ENCODE measurements around the gene GANAB.

Gene GANAB

GRCh38 chr11:62601372-62602140 lies 44.9 kb downstream of the GANAB start, which contains the start of gene MTA2:
Gene MTA2 (minus strand): TSS chr11:62601865. CDS start chr11:62601450, 415 bp downstream.
- TF ChIP-seq, protein P1, sequence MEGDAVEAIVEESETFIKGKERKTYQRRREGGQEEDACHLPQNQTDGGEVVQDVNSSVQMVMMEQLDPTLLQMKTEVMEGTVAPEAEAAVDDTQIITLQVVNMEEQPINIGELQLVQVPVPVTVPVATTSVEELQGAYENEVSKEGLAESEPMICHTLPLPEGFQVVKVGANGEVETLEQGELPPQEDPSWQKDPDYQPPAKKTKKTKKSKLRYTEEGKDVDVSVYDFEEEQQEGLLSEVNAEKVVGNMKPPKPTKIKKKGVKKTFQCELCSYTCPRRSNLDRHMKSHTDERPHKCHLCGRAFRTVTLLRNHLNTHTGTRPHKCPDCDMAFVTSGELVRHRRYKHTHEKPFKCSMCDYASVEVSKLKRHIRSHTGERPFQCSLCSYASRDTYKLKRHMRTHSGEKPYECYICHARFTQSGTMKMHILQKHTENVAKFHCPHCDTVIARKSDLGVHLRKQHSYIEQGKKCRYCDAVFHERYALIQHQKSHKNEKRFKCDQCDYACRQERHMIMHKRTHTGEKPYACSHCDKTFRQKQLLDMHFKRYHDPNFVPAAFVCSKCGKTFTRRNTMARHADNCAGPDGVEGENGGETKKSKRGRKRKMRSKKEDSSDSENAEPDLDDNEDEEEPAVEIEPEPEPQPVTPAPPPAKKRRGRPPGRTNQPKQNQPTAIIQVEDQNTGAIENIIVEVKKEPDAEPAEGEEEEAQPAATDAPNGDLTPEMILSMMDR (IDR thresholded peaks at IDR 0.05; ENCODE audit: low read depth, low read length, missing control alignments) = no peak

GRCh38 chr11:62601122-62601371 lies 45.4 kb downstream of the GANAB start:
- TF ChIP-seq, protein P1 (IDR thresholded peaks at IDR 0.05; ENCODE audit: low read depth, low read length, missing control alignments) = no peak
- DNase-seq (ENCODE audit: extremely low read depth, low read depth) = no peak
- peak overlapping the region; percentile 92 for H3K4me3 ChIP-seq (replicated peaks; ENCODE audit: low read depth, low read length)

More at GRCh38 chr11:62601372-62602140, 44.9 kb downstream of the GANAB start, which contains the start of gene MTA2:
- DNase-seq (ENCODE audit: extremely low read depth, low read depth) = peak; percentile 93
- peak within 1 kb of the TSS; percentile 92 for H3K4me3 ChIP-seq (replicated peaks; ENCODE audit: low read depth, low read length)

DNA sequence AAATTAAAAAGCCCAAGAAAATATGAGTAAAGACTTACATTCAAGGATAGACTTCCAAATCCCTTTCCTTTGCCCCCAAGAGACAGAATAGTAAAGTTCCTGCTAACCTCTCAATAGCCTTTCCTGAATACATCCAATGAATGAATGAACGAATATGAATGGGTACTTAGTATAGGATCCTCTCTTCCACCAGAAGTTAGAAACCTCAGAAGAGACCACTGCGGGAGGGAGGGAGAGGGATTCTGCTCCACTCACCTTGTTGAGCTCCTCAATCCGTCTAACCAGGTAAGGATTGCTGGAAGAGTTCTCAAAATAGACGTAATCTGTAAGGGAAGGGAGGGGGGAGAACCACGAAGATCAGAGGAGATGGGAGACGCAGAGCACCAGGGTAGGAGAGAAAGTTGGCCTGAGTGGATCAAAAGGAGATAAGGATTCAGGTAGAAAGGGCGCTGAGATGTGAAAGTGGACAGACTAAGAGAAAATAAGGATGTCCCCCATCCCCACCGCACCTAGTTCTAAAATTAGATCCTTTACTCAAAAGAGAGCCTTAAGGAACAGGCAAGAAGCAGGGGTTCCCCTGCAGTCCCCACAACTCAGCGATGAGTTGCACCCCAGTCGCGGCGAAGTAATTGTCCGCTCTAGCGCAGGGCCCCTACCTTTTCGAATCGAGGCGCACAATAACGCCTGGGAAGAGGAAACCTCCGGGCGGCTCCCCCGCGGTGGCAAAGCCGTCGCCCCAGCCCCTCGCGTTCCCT lies 45.9 kb downstream of the GANAB start:
- DNase-seq (ENCODE audit: extremely low read depth, low read depth) = no peak
- TF ChIP-seq, protein P1 (IDR thresholded peaks at IDR 0.05; ENCODE audit: low read depth, low read length, missing control alignments) = no peak
- H3K4me3 ChIP-seq (replicated peaks; ENCODE audit: low read depth, low read length) = peak overlapping the region; percentile 92

DNA sequence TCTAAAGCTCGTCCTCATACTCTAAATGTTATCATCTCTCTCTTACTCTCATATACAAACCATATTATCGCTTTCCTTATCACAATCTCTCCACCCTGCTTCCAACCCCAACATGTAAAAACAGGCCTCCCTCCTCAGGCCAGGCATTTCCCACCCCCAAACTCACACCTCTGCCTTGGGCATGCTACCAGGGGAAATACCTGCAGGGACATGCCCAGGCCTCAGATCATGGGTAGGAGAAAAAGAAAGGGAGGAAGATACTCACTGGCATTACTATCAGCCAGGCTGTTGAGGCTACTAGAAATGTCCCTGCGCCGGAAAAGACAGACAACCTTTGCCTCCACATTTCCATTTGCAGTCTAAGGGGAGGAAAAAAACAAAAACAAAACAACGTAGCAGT lies 46.5 kb downstream of the GANAB start:
- peak overlapping the region; percentile 92 for H3K4me3 ChIP-seq (replicated peaks; ENCODE audit: low read depth, low read length)
- no peak for DNase-seq (ENCODE audit: extremely low read depth, low read depth)
- TF ChIP-seq, protein P1 (IDR thresholded peaks at IDR 0.05; ENCODE audit: low read depth, low read length, missing control alignments) = no peak

- H3K4me3 ChIP-seq (replicated peaks; ENCODE audit: low read depth, low read length) = peak overlapping the region; percentile 92
- TF ChIP-seq, protein P1 (IDR thresholded peaks at IDR 0.05; ENCODE audit: low read depth, low read length, missing control alignments) = no peak
- DNase-seq (ENCODE audit: extremely low read depth, low read depth) = peak; percentile 98
These were observed 47.2 kb downstream of the GANAB start for GRCh38 chr11:62599069-62599696.

DNA sequence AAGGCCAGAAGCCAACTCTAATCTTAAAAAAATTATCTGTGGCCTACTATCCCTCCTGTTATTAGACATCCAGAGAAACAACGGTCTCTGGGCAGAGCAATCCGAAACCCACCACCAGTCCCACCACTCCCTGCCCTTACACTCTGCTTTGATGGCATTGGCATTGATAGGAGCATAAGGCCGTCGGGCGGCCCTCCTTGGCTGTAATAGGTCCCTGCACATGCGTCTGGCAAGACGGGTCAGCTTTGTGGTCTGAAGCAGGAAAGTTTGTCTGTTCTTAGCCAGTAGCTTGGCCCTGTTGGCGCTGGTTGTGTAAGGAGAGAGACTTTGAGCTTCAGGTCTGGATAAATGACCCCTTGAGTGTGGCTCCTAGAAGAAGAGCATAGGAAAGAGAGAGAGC lies 51.3 kb downstream of the GANAB start:
- no peak for DNase-seq (ENCODE audit: extremely low read depth, low read depth)
- H3K4me3 ChIP-seq (replicated peaks; ENCODE audit: low read depth, low read length) = no peak overlapping the region
- TF ChIP-seq, protein P1 (IDR thresholded peaks at IDR 0.05; ENCODE audit: low read depth, low read length, missing control alignments) = no peak
